NCI-H2107 (cell line): ENCODE data around the gene AEN.

Source experiments
- DNase-seq: peaks from one replicate; lab custom pipeline; 2025; lab: John Stamatoyannopoulos, UW

AEN gene

DNA sequence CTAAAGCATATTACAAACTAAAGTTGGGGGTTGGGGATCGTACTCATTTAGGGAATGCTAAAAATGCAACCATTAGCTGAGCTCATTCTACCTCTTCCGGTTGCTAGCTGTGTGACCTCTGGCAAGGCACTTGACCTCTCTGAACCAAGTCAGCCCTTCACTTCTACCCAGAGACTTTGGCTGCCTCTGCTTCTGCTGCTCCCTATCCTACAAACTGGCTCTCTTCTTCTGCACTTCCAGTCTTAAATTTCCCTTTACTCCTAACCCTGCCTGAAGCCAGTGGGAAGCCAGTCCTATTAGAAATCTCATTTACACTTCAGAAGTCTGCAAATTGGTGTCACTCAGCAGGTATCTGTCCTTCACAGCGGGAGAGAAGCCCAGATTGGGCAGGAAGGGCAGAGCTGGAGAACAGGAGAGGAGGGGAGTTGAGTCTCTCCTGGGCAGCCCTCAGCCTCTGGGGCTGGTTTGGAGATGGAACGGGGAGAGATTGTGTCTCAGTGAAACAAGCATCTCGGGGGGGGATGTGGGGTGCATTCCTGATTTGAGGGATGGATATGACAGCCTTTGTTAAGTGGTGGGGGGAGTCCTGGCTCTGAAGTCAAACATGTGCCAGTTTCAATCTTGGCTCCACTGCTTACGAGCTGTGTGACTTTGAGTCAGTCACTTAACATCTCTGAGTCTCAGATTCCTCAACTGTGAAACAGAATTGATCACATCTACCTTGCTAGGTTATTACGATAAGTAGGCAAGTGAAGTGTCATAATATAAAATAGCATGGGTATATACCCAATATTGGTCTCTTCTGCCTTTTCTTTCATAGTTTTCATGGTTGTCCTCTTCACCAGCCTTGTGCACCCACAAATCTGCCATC is 7.8 kb upstream of the AEN start:
- no peak for DNase-seq

GRCh38 chr15:88615303-88616107 is 5.6 kb upstream of the AEN start:
- DNase-seq: no peak

DNA sequence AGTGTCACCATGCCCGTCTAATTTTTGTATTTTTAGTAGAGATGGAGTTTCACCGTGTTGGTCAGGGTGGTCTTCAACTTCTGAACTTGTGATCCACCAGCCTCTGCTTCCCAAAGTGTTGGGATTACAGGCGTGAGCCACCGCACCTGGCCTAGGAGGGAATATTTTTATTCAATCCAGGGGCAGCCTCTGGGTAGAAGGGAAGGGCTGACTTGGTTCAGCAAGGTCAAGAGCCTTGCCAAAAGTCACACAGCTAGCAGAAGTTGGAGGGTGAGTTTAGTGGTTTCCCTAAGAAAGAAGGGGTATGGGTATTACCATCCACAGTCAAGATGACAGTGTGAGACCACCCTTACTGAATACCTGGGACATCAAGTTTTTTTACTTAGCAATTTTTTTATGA is 4.9 kb upstream of the AEN start:
- no peak for DNase-seq

DNA sequence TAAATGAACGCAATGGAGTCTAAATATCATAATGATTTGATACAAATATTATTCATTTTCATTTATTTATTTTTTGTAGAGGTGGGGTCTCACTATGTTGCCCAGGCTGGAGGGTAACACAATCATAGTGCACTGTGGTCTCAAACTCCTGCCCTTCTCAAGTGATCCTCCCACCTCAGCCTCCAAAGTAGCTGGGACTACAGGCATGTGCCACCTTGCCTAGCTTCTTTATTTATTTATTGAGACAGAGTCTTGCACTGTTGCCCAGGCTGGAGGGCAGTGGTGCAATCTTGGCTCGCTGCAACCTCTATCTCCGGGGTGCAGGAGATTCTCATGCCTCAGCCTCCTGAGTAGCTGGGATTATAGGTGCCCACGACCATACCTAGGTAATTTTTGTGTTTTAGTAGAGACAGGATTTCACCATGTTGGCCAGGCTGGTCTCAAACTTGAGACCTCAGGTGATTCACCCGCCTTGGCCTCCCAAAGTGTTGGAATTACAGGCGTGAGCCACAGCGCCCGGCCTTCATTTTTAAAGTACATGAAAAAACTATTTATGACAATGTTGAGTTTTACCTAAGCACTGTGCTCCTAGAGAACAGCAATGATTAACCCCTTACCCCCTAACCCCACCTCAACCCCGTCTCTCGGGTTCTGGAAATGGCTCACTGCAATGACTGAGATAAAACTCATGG is 4.0 kb upstream of the AEN start:
- DNase-seq: no peak

DNA sequence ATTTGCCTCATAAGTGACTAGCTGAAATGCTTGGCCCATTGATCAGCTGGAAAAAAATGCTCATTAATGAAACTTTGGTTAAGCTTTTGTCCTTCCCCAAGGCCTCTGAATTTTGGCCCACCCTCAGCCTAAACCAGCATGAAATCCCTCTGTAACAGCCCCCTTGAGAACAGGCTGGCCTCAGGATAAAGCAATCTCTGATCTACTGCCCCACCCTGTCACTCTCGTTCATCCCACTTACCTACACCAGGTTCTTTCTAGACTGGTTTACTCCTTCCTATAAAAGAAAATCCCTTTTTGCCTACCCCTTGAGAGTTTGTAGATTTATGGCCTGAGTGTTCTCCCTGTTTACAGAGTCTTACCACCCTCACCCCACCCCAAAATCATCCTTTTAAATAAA is 3.4 kb upstream of the AEN start:
- no peak for DNase-seq

DNA sequence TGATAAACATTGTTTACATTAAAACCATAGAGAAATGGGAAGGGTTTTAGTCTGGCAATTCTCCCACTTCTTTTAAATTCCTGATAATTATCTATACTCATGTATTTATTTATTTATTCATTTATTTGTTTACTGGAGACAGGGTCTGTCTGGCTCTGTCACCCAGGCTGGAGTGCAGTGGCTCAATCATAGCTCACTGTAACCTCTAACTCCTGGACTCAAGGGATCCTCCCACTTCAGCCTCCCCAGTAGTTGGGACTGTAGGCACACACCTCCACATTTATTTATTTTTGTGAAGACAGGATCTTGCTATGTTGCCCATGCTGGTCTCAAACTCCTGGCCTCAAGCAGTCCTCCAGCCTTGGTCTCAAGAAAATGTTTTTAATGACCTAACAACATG is 2.5 kb upstream of the AEN start:
- no peak for DNase-seq

DNA sequence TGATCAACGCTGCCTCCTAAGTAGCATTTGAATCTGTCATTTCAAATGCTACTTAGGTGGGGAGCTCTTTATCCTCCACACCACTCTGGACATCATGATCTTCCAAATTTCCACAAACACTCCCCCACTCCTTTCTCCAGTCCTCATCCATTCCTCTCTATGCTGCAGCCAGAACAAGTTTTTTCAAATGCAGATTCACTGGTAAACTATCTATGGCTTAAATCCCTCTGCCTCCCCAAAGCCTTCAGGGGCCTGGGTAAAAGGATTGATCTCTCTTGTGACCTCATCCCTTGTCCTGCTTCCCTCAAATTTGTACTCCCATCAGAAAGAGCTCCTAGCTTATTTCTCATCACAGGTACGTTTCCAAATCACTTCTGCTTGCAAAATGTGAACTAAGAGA is 1.3 kb upstream of the AEN start:
- DNase-seq: no peak

- no peak for DNase-seq
Measured at GRCh38 chr15:88621789-88622604, 857 bp downstream of the AEN start.

DNA sequence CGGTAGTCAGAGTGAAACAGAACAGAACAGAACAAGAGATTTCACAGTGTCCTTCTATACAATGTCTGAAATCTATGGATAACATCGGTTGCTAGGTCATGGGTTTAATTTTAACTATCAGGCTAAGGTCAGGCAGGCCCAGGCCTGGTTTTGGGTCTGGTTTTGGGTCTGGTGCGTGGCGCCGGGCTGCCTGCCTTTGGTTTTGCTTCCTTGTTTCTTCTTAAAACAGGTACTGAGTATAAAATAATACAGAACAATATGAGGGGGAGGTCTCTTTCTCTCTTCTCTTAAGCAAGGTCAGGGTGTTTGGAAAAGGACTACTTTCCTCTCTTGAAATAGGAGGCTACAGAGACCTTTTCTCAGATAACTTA is 1.4 kb downstream of the AEN start:
- no peak for DNase-seq

DNA sequence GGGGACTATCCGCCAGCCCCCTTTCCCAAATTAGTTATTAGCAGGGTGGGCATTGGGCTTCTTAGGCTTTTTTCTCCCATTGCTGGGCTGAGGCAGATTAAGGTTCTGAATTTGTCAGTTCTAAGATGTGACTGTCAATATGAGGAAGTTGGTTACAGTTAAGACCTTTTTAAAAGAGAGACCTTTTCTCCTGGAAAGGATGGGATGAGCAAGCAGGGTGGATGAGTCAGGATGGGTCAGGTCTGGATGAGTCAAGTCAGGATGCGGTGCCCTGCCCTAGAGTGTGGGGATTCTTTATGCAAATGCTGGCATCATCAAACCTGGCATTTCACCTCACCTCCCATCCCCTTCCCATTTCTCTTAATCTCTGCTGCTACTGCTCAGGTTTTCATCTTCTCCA is 1.9 kb downstream of the AEN start:
- no peak for DNase-seq

- no peak for DNase-seq
Measured at GRCh38 chr15:88623632-88624031, 2.5 kb downstream of the AEN start.

DNA sequence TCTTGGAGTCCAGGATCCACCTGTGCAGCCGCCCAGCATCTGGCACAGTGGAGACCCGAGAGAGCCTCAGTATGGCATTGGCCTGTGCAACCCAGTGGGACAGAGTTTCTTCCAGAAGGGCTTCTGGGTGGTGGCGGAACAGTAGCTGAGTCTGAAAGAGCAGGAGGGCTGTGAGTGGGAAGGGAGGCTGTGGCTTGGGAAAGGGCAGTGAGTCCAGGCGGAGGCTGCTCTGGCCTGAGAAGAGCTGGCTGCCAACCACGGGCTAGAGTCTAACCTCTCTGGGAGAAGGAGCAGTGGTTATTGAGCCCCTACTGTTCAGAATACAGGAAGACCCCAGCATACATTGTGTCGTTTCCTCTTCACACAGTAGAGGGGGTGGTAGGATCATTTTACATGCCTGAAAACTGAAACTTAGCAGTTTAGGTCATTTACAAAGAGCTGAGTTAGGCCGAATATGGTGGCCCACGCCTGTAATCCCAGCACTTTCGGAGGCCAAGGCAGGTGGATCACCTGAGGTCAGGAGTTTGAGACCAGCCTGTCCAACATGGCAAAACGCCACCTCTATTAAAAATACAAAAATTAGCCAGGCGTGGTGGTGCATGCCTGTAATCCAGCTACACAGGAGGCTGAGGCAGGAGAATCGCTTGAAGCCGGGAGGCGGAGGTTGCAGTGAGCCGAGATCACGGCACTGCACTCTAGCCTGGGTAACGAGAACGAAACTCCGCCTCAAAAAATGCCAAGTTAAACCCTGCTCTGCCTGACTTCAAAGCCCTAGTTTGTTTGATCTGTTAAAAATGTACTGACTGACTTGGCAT is 3.2 kb downstream of the AEN start:
- no peak for DNase-seq

- no peak for DNase-seq
Measured at GRCh38 chr15:88624971-88625490, 3.9 kb downstream of the AEN start.

DNA sequence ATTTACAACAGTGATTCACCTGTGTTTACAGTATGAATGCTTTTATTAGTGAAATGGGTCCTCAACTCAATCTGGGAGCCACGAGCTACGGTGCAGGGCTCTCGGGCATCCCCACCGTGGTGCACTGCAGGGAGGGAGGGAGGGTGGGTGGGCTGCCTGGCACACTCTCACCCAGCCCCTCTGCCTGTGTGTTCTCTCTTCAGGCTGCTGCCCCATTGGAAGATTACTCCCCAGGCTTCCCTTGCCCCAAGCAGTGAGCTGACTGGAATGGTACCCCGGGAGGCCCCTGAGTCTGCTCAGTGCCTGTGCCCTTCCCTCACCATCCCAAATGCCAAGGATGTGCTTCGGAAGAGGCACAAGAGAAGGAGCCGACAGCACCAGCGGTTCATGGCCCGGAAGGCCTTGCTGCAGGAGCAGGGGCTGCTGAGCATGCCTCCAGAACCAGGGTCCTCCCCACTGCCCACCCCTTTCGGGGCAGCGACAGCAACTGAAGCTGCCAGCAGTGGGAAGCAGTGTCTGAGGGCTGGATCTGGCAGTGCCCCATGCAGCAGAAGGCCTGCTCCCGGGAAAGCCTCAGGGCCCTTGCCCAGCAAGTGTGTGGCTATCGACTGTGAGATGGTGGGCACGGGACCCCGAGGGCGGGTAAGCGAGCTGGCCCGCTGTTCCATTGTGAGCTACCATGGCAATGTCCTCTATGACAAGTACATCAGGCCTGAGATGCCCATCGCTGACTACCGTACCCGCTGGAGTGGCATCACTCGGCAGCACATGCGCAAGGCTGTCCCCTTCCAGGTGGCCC is 5.0 kb downstream of the AEN start:
- no peak for DNase-seq

GRCh38 chr15:88627463-88627862 is 6.3 kb downstream of the AEN start:
- DNase-seq: no peak

DNA sequence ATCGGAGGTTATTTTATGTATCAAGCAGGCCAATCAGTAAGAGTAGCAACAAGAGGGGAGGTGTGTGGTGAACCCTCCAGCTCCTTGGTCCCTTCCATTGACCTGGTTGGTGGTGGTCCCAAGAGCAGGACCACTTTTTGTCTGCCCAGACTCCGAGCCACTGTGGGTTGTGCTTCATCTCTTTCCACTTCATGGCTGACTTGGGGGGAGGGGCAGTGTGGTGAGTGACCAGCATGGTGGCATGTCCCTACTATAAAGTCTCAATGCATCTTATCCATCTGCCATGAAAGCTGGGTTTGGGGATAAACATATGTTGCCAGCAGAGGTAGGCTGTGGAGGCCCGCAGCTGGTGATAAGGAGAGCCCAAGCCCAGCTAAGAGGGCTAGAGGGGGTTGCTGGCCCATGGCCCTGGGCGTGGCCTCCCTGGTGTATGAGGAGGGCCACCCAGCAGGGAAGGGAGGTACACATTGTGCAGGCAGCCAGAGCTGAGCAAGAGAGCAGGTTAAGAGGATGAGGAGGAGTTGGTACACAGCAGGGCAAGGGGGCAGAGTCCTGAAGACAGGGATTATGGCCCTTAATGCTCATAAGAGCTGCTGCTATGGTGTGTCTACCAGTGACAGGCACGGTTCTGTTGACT is 7.0 kb downstream of the AEN start:
- DNase-seq: no peak

GRCh38 chr15:88629071-88629470 is 7.9 kb downstream of the AEN start:
- DNase-seq: no peak

DNA sequence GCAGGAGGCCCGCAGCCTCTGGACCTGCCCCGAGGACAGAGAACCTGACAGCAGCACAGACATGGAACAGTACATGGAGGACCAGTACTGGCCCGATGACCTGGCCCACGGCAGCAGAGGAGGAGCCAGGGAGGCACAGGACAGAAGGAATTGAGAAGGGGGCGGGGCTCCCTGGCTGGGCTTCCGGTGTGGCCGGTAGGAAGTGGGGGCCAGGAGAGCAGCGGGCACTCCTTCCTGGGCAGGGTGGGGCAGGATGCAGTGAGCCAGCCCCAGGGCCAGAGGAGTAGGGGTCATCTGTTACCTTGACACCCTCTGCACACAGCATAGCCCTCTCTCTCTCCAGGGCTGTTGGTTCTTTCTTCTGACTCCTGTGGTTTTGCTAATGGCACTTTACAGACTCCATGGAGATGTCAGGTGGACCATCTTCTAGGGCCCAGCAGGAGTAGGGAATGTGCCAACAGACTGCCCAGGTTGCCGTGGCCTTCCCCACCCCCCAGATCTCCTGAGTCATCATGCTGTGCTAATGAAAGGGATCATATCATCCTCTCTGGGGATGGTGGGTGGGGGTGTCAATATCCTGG is 9.1 kb downstream of the AEN start:
- DNase-seq: no peak

- DNase-seq: no peak
Measured at GRCh38 chr15:88630798-88631463, 9.8 kb downstream of the AEN start.
